Stimulated activated CD4-positive, alpha-beta T cell treated with anti-CD3 and anti-CD28 coated beads, Interleukin-2, amount 100 ng/mL, for 4 hours (primary cell): Measurements from ENCODE around the gene TTI1.
"Not testable (repeated sequence)": the region's sequence is repeated elsewhere in the genome, so short reads cannot be mapped to it uniquely, and the experiment has no call there.

Experiments used
- DNase-seq: peaks from one replicate; pipeline ENCODE4 v3.0.0-alpha.2; 2020; ENCODE audit warnings: low read depth

Gene TTI1

GRCh38 chr20:38009416-38009815 lies 23.8 kb downstream of the TTI1 start:
- DNase-seq = not testable (repeated sequence)

DNA sequence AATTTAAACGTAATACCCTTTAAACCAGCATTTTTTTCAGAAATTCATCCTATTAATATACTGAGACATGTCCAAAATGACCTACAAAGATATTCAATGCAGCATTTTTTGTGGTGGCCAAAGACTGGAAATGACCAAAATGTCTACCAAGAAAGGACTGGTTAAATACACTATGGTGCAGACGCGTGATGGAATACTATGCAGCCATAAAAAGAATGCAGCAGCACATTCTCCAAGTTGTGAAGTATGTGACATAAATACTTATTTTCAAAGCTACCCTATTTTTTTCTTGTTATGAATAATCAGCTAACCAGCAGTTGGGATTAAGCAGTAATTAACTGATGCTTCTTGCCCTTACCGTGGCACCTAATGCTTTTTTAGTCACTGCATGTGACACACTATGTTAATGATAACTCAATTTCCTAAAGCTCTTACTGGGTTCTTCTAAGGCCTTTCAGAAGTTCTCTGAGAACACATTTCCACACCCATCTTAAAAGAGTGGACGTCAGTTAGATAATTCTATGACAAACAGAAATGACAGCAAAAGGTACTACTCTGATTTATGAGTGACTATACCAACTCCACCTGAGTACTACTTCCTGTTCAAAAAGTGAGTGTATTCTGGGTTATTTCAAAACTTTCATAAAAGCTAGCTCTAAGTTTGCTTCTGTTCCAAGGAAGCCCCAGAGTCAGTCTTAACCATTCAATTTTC lies 24.9 kb downstream of the TTI1 start:
- DNase-seq = no peak

GRCh38 chr20:38007526-38007925 lies 25.7 kb downstream of the TTI1 start:
- DNase-seq = no peak

DNA sequence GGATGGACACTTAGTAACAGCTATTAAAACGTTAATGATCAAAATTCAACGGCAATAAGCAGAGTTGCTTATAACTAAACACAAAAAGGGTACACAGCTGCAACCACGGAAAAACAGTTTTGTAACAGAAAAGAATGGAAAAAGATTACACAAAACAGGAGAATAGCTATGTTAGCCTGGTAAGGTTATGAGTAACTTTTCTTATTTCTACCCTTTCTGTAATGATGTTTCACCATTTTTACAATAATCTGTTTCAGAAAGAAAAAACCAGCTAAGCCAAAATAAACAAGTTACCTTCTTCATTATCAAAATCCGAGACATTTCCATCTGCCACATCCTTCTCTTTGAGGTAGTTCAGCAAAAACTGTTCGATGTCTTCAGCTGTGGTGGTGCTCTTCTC lies 27.4 kb downstream of the TTI1 start:
- DNase-seq = no peak

DNA sequence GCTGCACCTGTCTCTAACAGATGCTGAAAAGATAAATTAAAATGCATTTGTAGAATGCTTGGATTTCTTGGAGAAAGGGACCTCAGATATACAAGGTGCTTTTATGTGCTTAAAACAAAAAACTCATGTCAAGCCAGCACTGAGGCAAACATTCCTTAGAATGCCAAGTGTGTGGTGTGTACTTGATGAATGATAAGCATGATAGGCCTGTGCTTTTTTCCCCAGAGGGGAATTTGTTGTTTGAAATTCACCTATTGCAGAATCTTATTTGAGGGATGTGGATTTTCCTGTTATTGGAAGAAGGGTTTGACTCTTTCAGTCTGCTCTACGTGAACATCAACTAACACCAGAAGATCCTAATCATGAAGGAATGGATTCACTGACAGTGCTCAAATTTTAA lies 28.8 kb downstream of the TTI1 start:
- DNase-seq = no peak

DNA sequence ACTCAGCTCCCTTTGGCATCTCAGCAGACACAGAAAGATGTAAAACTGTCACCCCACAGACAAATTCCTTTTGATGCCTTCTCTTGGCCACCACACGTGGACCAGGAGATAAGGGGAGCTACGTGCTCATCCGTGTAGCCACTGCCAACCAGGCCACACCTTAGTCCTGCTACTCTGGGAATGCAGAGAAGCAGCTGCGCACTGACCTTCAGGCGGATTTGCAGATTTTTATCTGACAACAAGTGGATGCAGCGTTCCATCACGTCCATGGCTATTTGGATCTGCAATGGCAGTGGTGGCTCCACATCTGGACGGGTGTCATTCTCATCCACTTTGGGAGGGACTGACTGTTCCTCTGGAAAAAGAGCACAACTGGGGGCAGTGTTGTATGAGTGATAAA lies 30.8 kb downstream of the TTI1 start:
- no peak for DNase-seq

DNA sequence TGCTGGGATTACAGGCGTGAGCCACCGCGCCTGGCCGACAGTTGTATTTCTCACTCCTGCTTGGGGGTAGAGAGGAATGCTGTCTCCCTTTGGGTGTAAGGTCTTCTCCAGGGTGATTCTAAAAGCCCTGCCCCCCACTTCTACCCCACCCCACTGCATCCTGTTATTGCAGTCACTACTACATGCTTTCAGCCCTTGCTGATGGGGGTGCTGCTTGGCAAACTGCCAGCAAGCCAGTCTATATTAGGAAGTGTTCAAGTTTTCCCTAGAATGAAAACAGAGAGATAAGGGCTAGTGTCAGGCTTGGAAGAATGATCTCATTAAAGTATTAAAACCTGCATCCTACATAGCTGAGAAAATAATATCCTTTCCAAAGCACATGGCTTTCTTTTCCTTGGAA lies 31.3 kb downstream of the TTI1 start:
- DNase-seq = no peak

GRCh38 chr20:38001173-38001875 lies 31.9 kb downstream of the TTI1 start:
- DNase-seq = no peak

DNA sequence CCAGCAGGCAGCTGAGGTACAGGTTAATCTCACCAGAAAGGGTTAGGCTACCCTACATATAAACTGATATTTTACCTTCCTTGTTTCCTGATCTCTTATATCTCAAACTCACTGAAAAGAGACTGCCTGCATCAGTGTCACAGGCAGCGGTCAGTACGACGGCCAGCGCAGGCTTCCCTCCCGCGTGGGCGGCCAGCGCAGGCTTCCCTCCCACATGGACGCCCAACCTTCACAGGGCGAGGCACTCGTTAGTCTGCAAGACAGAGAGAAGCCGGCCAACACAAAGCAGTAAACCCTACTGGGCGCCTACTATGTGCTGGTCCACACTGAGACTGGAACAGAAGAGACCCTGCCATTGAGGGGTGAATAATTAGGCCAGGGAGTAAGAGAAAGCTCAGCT lies 33.0 kb downstream of the TTI1 start:
- DNase-seq = no peak

- no peak for DNase-seq
Measured at GRCh38 chr20:37999526-38000263, 33.6 kb downstream of the TTI1 start.

GRCh38 chr20:37997516-37997915 lies 35.7 kb downstream of the TTI1 start:
- no peak for DNase-seq

DNA sequence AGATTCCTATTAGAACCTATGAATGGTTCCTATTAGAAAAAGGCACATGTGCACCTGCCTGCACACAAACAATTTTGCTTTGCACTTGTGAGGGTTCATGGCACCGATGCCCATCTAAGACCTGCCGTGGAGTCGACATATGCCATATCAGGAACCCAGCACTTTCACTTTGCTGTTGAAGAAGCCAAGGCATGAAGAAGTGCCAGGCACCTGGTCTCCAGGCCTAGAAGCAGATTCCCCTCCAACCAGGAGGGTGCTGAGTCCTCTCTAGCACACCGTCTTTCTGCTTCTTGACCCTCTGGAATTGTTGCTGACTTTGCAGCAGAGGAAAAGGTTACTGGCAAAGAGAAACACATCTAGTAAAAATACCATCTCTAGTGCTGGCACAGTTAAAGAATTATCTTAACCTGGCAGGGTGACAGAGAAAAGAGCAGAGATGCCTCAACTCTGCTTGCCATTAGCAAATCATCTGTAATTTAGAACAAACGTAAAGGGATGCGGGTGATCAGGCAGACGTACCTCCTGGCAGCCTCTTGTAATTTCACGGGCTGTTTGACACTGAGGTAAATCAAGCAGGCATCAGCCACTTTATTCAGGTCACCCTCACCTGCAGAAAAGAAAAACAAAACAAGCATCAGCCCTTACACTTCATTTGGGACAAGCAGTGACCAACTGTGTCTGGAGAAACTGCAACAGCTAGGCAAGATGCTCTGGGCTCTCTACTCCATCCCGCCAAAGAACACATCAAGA lies 37.2 kb downstream of the TTI1 start:
- no peak for DNase-seq

DNA sequence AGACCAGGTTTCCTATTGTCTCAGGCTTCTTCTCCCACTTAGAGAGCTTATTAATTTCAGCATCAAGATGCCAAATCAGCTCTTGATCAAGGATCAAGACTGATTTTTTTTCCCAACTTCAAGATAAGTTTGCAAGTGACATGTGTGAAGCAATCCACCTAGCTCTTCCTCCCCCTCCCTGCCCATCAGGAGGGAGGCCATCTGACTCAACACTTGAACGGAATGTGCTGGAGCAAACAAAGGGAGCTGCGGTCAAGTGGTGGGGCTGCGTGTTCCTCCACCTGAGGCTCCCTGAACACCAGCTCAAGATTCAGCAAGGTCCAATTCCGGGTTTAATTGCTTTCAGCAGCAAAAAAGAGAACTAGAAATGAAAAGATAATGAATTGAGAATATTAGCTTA lies 38.7 kb downstream of the TTI1 start:
- DNase-seq = no peak

- no peak for DNase-seq
Measured at GRCh38 chr20:37992802-37993409, 40.4 kb downstream of the TTI1 start.

DNA sequence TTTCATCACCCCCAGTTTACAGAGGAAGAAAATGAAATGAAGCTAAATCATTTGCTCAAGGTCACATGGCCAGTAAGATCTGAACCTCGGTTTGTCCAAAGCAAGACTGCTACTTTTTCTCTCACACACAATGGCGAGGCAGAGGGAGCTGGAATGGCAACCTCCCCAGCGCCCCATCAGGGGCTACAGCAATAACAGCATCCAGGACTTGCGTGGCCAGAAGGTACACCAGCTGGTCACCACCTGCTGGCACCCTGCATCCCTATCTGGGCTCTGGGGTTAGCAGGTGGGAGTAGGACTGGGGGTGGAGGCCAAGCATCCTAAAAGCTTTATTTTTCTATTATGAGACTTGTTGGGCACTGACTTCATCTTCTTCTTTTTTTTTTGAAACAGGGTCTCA lies 41.3 kb downstream of the TTI1 start:
- DNase-seq = no peak

DNA sequence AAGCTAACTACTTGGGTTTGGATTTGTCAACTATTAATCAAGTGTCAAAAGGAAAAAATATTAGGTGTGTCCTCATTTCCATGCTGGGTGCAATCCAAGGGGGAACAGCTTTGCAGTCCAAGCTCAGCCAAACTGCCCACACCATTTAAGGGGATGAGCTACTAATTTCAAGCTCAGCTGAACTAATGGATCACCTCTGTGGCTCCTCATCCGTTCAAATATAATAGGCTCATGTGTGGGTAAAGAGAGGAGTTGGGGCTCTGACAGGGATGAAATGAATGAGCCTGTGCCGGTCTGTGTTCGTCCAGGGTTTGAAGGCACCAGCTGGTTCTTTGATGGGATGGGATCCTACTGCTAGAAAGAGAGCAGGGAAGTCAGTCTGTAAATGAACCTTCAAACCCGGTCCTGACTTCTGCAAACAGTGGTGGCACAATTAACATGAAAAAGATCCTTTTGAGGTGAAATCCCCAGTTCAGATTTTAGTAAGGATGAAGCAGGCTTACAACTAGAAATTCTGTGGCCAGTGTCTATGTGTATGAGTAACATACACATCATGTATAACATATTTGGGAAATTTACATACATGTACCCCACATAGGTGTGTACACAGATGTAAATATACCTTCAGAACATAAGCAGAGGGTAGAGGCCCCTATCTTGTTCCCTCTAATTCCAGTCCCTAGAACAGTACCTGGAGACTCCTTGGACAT lies 41.9 kb downstream of the TTI1 start:
- no peak for DNase-seq

- no peak for DNase-seq
Measured at GRCh38 chr20:37990571-37991151, 42.6 kb downstream of the TTI1 start.

GRCh38 chr20:37989601-37990295 lies 43.5 kb downstream of the TTI1 start:
- DNase-seq = no peak

GRCh38 chr20:37988306-37988954 lies 44.8 kb downstream of the TTI1 start:
- DNase-seq = no peak
